GM23338 (cell line): ENCODE data around the gene RSBN1L. TPM values are rescaled to one million over a fixed set of nuclear protein-coding genes. Genes with fewer than 3 reads are reported as not detected.

Experiments used
- ATAC-seq: fragments of 200-7000 bp; cut with Tn5 transposase; 3 replicates; pipeline ENCODE4 v1.9.1; 2020
- DNase-seq: peaks from one replicate; pipeline ENCODE4 v3.0.0-alpha.2; 2015; ENCODE audit warnings: low spot score
- H2AFZ ChIP-seq: fragments of 200-600 bp; sonication (generic); 2 replicates; pipeline ENCODE4 v1.8.0; 2016; ENCODE audit warnings: antibody characterized with exemption, mild to moderate bottlenecking, moderate library complexity
- H3F3A ChIP-seq: fragments of 200-600 bp; sonication (generic); replicated peaks from 2 replicates; pipeline ENCODE4 v1.8.0; 2017; ENCODE audit warnings: antibody characterized with exemption, mixed run types, low read depth
- H3K27ac ChIP-seq: fragments of 200-600 bp; sonication (generic); 2 replicates; pipeline ENCODE4 v1.6.1; 2016; ENCODE audit warnings: low read depth
- H3K27me3 ChIP-seq: fragments of 200-600 bp; sonication (generic); 2 replicates; pipeline ENCODE4 v1.8.0; 2016; ENCODE audit warnings: mild to moderate bottlenecking, mixed run types, moderate library complexity; ENCODE audit not compliant: insufficient read depth
- H3K36me3 ChIP-seq: fragments of 200-600 bp; sonication (generic); 2 replicates; pipeline ENCODE4 v1.8.0; 2016; ENCODE audit warnings: mild to moderate bottlenecking; ENCODE audit not compliant: insufficient read depth
- H3K4me1 ChIP-seq: fragments of 200-600 bp; sonication (generic); 2 replicates; pipeline ENCODE4 v1.8.0; 2016; ENCODE audit warnings: mild to moderate bottlenecking, moderate library complexity; ENCODE audit not compliant: insufficient read depth
- H3K4me2 ChIP-seq: fragments of 200-600 bp; sonication (generic); 2 replicates; pipeline ENCODE4 v1.7.1; 2017; ENCODE audit warnings: mixed run types
- H3K4me3 ChIP-seq: fragments of 200-600 bp; sonication (generic); 2 replicates; pipeline ENCODE4 v1.6.1; 2016; ENCODE audit warnings: mixed run types
- H3K79me2 ChIP-seq: fragments of 200-600 bp; sonication (generic); replicated peaks from 2 replicates; pipeline ENCODE4 v1.8.0; 2017; ENCODE audit warnings: mild to moderate bottlenecking; ENCODE audit not compliant: insufficient read depth
- H3K9me2 ChIP-seq: fragments of 200-600 bp; sonication (generic); 2 replicates; pipeline ENCODE4 v1.8.0; 2017; ENCODE audit not compliant: insufficient read depth
- H4K20me1 ChIP-seq: fragments of 200-600 bp; sonication (generic); replicated peaks from 2 replicates; pipeline ENCODE4 v1.8.0; 2017; ENCODE audit warnings: mild to moderate bottlenecking; ENCODE audit not compliant: insufficient read depth
- H3K27ac Mint-ChIP-seq: 2 replicates; pipeline ENCODE4 v1.8.0; 2020; ENCODE audit warnings: inconsistent platforms, mild to moderate bottlenecking, moderate library complexity, mixed read lengths
- H3K27me3 Mint-ChIP-seq: 3 replicates; pipeline ENCODE4 v1.8.0; 2022; ENCODE audit warnings: low read depth, mild to moderate bottlenecking, moderate library complexity, mixed read lengths, inconsistent platforms; ENCODE audit not compliant: insufficient read depth, poor library complexity
- H3K36me3 Mint-ChIP-seq: 3 replicates; pipeline ENCODE4 v1.8.0; 2021; ENCODE audit warnings: low read depth, mild to moderate bottlenecking, inconsistent platforms, moderate library complexity, mixed read lengths
- H3K4me1 Mint-ChIP-seq: 3 replicates; pipeline ENCODE4 v1.8.0; 2020; ENCODE audit warnings: mild to moderate bottlenecking, inconsistent platforms, mixed read lengths
- H3K4me3 Mint-ChIP-seq: 3 replicates; pipeline ENCODE4 v1.8.0; 2021; ENCODE audit warnings: moderate library complexity, mild to moderate bottlenecking, inconsistent platforms, mixed read lengths
- H3K9me3 Mint-ChIP-seq: 3 replicates; pipeline ENCODE4 v1.8.0; 2020; ENCODE audit warnings: moderate library complexity, mild to moderate bottlenecking, inconsistent platforms, mixed read lengths
- CREB1 ChIP-seq: fragments of 250-450 bp; sonication (Bioruptor Pico); IDR thresholded peaks from 2 replicates; pipeline ENCODE4 v1.5.0; 2020; ENCODE audit warnings: low read depth, mild to moderate bottlenecking, moderate library complexity
- CTCF ChIP-seq, 2 experiments: fragments of 200-600 bp in 1 of 2; sonication (generic) in 1 of 2; conservative IDR thresholded peaks; 2 replicates each; pipeline versions ENCODE4 v1.5.1 to v1.6.1; 2016 to 2017; ENCODE audit warnings: antibody characterized with exemption in 2 of 2, low read depth in 2 of 2, mild to moderate bottlenecking in 2 of 2, moderate library complexity in 1 of 2
- ETS1 ChIP-seq: IDR thresholded peaks from 2 replicates; pipeline ENCODE4 v1.6.1; 2016; ENCODE audit warnings: antibody characterized with exemption
- EZH2 ChIP-seq: fragments of 200-600 bp; sonication (generic); IDR thresholded peaks from one replicate; pipeline ENCODE4 v1.8.0; 2017; ENCODE audit warnings: antibody characterized with exemption, mild to moderate bottlenecking, low read depth; ENCODE audit not compliant: unreplicated experiment
- EZH2phosphoT487 ChIP-seq: fragments of 200-600 bp; sonication (generic); IDR thresholded peaks from one replicate; pipeline ENCODE4 v1.8.1; 2018; ENCODE audit warnings: antibody characterized with exemption; ENCODE audit not compliant: unreplicated experiment
- JUNB ChIP-seq: IDR thresholded peaks from one replicate; pipeline ENCODE4 v1.6.1; 2016; ENCODE audit warnings: antibody characterized with exemption; ENCODE audit not compliant: unreplicated experiment
- NANOG ChIP-seq: IDR thresholded peaks from 2 replicates; pipeline ENCODE4 v1.6.1; 2016; ENCODE audit warnings: antibody characterized with exemption, borderline replicate concordance
- POLR2AphosphoS5 ChIP-seq: IDR thresholded peaks from 2 replicates; pipeline ENCODE4 v1.6.1; 2016; ENCODE audit warnings: antibody characterized with exemption, low read depth
- REST ChIP-seq: IDR thresholded peaks from one replicate; pipeline ENCODE4 v1.6.1; 2018; ENCODE audit warnings: antibody characterized with exemption; ENCODE audit not compliant: unreplicated experiment
- STAT1 ChIP-seq: IDR thresholded peaks from one replicate; pipeline ENCODE4 v1.6.1; 2016; ENCODE audit warnings: antibody characterized with exemption; ENCODE audit not compliant: unreplicated experiment
- ZNF114 ChIP-seq: fragments of 250-450 bp; sonication (Bioruptor Pico); IDR thresholded peaks from 2 replicates; pipeline ENCODE4 v1.5.0; 2020; ENCODE audit warnings: mild to moderate bottlenecking, moderate library complexity
- ZNF331 ChIP-seq: fragments of 250-450 bp; sonication (Bioruptor Pico); IDR thresholded peaks from 2 replicates; pipeline ENCODE4 v1.5.0; 2020; ENCODE audit warnings: low read depth, mild to moderate bottlenecking, moderate library complexity
- ZNF462 ChIP-seq: fragments of 250-450 bp; sonication (Bioruptor Pico); IDR thresholded peaks from 2 replicates; pipeline ENCODE4 v1.5.0; 2020; ENCODE audit warnings: mild to moderate bottlenecking, moderate library complexity
- polyA plus RNA-seq: library from polyadenylated mRNA; unstranded; fragments of >200 nt; fragmentation: Nextera tagmentation; extraction: Ambion mirVana; gene quantifications from 2 replicates; pipeline ENCODE4 v1.2.1, GENCODE V29; 2016
- total RNA-seq: library from RNA; depleted of rRNA; stranded (reverse); fragments of >200 nt; shearing (Covaris generic); gene quantifications from 2 replicates; pipeline ENCODE4 v1.2.3, GENCODE V29; 2014

RSBN1L gene
- total and polyA plus RNA-seq, 2 experiments from 2014 or later = 9.7 to 19.7 TPM

- no peaks in the 10 kb centered on the region for H3K9me2 ChIP-seq
- ATAC-seq (no peak), DNase-seq (no peak)
- Mint-ChIP-seq H3K27me3 (no peaks in the 10 kb centered on the region), H3K36me3 (peaks cover 18% of the 10 kb centered on the region), H3K4me1 (no peaks in the 10 kb centered on the region), H3K9me3 (no peaks in the 10 kb centered on the region), H3K4me3 (no peak overlapping the region), H3K27ac (no peak overlapping the region)
- H2AFZ ChIP-seq = no peak overlapping the region
- H3K27ac ChIP-seq = 0 out of 2 replicates have a peak overlapping the region, but pooled peaks have one; percentile 5
- no peaks in the 10 kb centered on the region for H3K27me3 ChIP-seq
- H3F3A ChIP-seq = no peaks in the 10 kb centered on the region
- no peaks in the 10 kb centered on the region for H3K4me1 ChIP-seq
- no peak overlapping the region for H3K4me2 ChIP-seq
- no peaks in the 10 kb centered on the region for H4K20me1 ChIP-seq
- TF ChIP-seq ETS1 (no peak), REST (no peak), CREB1 (no peak), NANOG (no peak), EZH2 (no peak), CTCF (conservative IDR thresholded peaks at IDR 0.05; ENCODE audit: low read depth in 2 of 2) (no peak), STAT1 (no peak), EZH2phosphoT487 (no peak), ZNF462 (CRISPR knock-in tag) (no peak), POLR2AphosphoS5 (no peak), ZNF114 (no peak), JUNB (no peak), ZNF331 (CRISPR knock-in tag) (no peak)
- H3K4me3 ChIP-seq = no peak overlapping the region
- peaks cover 57% of the 10 kb centered on the region for H3K79me2 ChIP-seq
- H3K36me3 ChIP-seq = no peaks in the 10 kb centered on the region
These were observed 42.6 kb downstream of the RSBN1L start for GRCh38 chr7:77738871-77739270.
